HUES6 (cell line): Measurements from ENCODE around the gene DHX36.

Experiments
- H3K27ac ChIP-seq: 2 replicates; pipeline ENCODE4 v1.7.0; 2013; ENCODE audit warnings: low read depth, mild to moderate bottlenecking, low read length, inconsistent platforms
- H3K27me3 ChIP-seq: 2 replicates; pipeline ENCODE4 v1.6.1; 2013; ENCODE audit warnings: low read length; ENCODE audit not compliant: control insufficient read depth, insufficient read depth
- H3K36me3 ChIP-seq: 2 replicates; pipeline ENCODE4 v1.6.1; 2013; ENCODE audit warnings: low read length; ENCODE audit not compliant: control insufficient read depth, insufficient read depth
- H3K4me1 ChIP-seq: 2 replicates; pipeline ENCODE4 v1.6.1; 2013; ENCODE audit warnings: low read length; ENCODE audit not compliant: control insufficient read depth, insufficient read depth
- H3K4me3 ChIP-seq: 2 replicates; pipeline ENCODE4 v1.5.1; 2013; ENCODE audit warnings: low read depth, low read length
- H3K9ac ChIP-seq: one replicate; pipeline ENCODE4 v1.6.1; 2013; ENCODE audit warnings: mild to moderate bottlenecking, low read length
- H3K9me3 ChIP-seq: 2 replicates; pipeline ENCODE4 v1.6.1; 2013; ENCODE audit warnings: low read depth, low read length; ENCODE audit not compliant: control insufficient read depth, insufficient read depth

Gene DHX36

DNA sequence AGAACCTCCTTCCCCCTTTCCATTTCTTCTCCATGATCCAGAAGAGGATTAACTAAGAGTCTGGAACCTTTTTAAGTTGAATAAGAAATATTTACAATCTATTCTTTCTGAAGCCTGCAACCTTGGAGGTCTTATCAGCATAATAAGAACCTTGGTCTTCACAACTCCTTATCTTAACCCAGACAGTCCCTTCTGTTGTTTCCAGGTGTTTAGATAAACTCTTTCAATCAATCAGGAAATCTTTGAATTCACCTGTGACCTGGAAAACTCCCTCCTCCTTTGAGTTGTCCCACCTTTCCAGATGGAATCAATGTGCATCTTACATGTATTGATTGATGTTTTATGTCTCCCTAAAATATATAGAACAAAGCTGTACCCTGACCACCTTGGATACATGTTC, 3.6 kb upstream of the DHX36 start:
- H3K4me1 ChIP-seq, result no peaks in the 10 kb centered on the region
- H3K36me3 ChIP-seq, result no peaks in the 10 kb centered on the region
- no peak overlapping the region for H3K4me3 ChIP-seq
- H3K27ac ChIP-seq, result no peak overlapping the region
- no peak overlapping the region for H3K9ac ChIP-seq
- H3K9me3 ChIP-seq, result no peaks in the 10 kb centered on the region
- H3K27me3 ChIP-seq, result no peaks in the 10 kb centered on the region

DNA sequence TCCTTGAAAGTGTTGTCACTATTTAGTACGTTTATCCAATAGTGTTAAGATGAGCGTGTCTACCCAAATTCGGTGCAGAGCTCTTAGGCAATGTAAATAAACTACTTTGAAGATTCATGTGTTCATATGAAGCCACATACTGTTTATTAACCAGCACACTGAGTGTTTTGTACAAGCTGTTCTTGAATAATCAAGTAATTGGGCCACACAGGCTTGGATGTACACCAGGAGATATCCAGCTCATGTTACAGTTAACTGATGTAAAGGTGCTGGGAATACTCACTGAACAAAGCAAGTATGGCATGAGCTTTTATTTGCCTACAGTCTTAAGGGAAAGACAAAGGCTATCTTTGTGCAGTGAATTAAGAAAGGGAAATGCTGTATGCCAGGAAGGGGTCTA, 632 bp upstream of the DHX36 start:
- H3K9ac ChIP-seq, result peak overlapping the region; percentile 92
- H3K9me3 ChIP-seq, result no peaks in the 10 kb centered on the region
- H3K27ac ChIP-seq, result no peak overlapping the region
- no peaks in the 10 kb centered on the region for H3K27me3 ChIP-seq
- H3K4me1 ChIP-seq, result peaks cover 8% of the 10 kb centered on the region
- H3K36me3 ChIP-seq, result peaks cover 8% of the 10 kb centered on the region; the same call in 1 of the 2 replicates
- H3K4me3 ChIP-seq, result peak overlapping the region; percentile 98

DNA sequence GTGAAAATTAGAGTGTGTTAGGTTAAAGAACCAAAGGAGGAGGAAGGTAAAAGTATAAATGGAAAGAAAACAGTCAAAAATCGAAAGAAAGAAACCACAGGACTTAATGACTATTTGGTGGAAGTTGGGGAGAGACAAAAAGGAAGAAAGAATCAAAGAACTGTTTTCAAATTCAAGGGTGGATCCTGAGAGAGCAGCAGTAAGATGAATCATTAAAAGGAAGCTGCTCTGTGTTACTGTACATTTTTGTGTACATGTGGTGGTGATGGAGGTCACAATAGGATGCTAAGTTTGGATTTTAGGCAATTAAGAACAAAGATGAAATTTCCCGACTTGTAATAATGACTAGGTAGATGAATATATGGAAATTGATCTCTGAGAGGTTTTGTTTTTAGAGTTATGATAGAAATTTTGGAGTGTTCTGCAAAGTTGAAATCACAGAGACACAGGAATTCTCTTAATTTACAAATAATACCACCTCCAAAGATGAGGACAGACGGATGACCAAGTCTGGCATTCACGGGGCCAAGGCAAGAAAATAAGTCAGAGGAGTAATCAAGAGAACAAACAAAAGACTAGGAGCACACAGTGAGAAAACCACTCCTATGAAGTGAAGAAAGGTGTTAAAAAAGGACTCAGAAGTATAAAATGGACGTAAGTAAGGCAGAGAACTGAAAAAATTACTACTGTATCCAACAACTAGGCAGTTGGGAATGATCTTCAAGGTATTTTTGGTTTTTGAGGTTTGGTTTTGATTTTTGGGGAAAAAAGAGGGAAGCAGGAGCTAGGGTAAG, 7.1 kb downstream of the DHX36 start:
- Histone ChIP-seq H3K4me3 (no peak overlapping the region), H3K9me3 (no peaks in the 10 kb centered on the region), H3K4me1 (peaks cover 24% of the 10 kb centered on the region), H3K27ac (no peak overlapping the region), H3K9ac (no peak overlapping the region), H3K27me3 (no peaks in the 10 kb centered on the region), H3K36me3 (peaks cover 39% of the 10 kb centered on the region)

DNA sequence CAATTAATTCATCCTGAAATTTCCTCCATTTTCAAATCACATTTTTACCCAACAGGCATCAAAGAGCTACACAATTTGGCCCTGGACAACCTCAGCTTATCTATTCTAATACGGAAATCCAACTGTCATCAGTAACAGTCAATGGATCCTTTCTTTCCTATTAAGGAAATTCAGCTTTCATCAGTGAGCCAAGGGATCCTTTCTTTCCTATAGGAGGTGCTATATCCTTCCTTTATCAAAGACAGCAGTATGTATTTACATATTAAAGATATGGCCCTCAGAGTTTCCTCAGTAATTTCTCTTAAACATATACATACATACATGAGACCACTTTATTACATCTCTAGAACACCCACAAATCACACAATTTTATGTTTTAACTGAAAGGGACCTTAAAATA, 10.1 kb downstream of the DHX36 start:
- H3K4me3 ChIP-seq, result no peak overlapping the region
- H3K27me3 ChIP-seq, result no peaks in the 10 kb centered on the region
- no peaks in the 10 kb centered on the region for H3K9me3 ChIP-seq
- no peak overlapping the region for H3K9ac ChIP-seq
- peaks cover 60% of the 10 kb centered on the region for H3K36me3 ChIP-seq
- no peak overlapping the region for H3K27ac ChIP-seq
- peaks cover 8% of the 10 kb centered on the region; the same call in 1 of the 2 replicates for H3K4me1 ChIP-seq

DNA sequence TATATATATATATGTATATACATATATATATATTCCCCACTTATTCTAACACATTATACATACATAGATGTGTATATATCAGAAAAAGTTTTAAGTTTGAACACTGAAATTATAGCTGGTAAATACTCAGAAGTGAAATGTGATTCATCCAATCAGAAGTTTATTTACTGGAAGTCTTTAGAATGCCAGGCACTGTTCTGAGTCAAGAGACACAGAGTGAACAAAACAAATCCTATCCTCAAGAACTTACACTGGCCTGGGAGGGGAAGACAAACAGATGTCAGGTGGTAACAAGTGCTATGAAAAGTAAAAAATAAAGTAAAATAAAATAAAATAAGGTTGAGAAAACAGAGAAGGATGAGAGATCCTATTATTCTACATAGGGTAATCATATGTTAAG, 13.4 kb downstream of the DHX36 start:
- Histone ChIP-seq H3K4me1 (no peaks in the 10 kb centered on the region), H3K27ac (no peak overlapping the region), H3K9ac (no peak overlapping the region), H3K9me3 (no peaks in the 10 kb centered on the region), H3K4me3 (no peak overlapping the region), H3K27me3 (no peaks in the 10 kb centered on the region), H3K36me3 (peaks cover 88% of the 10 kb centered on the region)

DNA sequence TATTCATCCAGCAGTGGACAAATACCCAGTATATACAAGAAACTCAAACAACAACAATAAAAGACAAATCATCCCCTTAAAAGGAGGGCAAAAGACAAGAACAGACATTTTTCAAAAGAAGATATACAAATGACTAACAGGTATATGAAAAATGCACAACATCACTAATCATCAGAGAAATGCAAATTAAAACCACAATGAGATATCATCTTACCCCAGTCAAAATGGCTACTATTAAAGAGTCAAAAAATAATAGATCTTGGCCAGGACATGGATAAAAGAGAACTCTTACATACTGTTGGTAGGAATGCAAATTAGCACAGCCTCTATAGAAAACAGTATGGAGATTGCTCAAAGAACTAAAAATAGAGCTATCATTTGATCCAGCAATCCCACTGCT, 16.9 kb downstream of the DHX36 start:
- no peaks in the 10 kb centered on the region for H3K4me1 ChIP-seq
- H3K36me3 ChIP-seq, result peaks cover 93% of the 10 kb centered on the region
- no peaks in the 10 kb centered on the region for H3K27me3 ChIP-seq

DNA sequence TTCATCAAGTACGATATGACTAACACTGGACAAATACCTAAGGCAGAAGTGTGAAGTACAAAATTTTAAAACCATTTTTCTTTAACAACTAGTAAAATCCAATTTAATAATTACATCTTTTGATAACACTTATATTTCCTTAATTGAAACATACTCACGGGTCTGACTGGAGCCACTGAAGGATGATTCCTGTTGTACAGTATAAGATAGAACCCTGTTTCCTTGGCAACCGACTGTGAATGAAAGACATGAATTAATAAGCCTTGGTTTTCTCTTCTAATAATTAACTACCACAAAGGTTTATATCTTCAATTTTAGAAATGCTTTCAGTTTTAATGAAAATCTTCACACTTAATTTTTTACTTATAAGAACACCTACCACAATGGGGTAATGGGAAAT, 19.4 kb downstream of the DHX36 start:
- H3K27me3 ChIP-seq, result no peaks in the 10 kb centered on the region
- H3K4me1 ChIP-seq, result no peaks in the 10 kb centered on the region
- H3K9ac ChIP-seq, result no peak overlapping the region
- peaks cover 99% of the 10 kb centered on the region for H3K36me3 ChIP-seq
- no peak overlapping the region for H3K27ac ChIP-seq
- H3K4me3 ChIP-seq, result no peak overlapping the region
- H3K9me3 ChIP-seq, result no peaks in the 10 kb centered on the region

More for the DNA sequence above, 16.9 kb downstream of the DHX36 start:
- no peaks in the 10 kb centered on the region for H3K9me3 ChIP-seq
- H3K27ac ChIP-seq, result no peak overlapping the region
- H3K4me3 ChIP-seq, result no peak overlapping the region
- H3K9ac ChIP-seq, result no peak overlapping the region

DNA sequence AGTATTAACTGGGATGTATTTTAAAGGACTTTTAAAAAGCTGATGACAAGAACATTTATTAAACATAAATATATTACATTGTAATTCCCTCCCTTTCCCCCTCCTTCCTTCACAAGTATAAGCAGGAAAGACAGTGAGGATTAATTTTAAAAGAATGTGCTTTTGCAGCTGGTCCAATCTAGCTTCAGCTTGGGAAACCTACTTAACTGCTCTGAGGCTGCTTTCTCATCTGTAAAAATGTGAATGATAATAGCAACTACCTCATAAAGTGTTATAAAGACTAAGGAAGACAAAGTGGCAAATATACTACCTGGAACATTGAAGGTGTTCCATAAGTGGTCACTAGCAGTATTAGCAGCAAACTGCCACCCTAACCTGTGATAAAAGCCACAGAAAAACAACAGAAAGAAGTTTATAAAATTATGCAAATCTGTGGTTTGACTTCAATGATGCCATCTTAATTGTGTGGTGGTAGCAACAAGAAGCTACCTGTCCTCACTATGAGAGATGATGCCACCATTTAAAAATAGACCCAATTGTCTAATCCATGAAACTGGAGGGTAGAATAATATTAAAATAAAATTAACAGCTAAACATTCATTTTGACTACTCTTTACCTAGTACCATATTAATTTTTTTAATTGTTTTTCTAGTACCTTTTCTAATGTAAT, 20.0 kb downstream of the DHX36 start:
- no peak overlapping the region for H3K27ac ChIP-seq

DNA sequence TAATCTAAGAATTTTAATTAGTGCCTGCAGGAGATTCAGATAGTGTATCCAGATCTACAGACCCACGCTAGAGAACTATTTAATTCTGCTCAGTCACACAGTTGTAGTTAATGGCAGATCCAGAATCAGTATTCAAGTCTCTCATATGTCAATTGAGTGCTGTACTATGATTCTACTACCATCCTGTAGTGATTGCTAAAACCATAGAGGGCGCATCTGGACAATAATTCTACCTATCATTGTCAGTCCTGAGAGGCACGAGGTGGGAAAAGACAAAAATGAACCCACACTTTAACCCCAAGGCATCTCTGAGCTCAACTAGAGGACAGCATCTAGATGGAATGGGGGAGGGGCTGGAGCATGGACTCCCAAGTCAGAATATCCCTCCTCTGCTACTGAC, 22.7 kb downstream of the DHX36 start:
- H3K27me3 ChIP-seq, result no peaks in the 10 kb centered on the region
- no peak overlapping the region for H3K27ac ChIP-seq
- H3K4me1 ChIP-seq, result no peaks in the 10 kb centered on the region
- peaks cover 97% of the 10 kb centered on the region for H3K36me3 ChIP-seq
- no peaks in the 10 kb centered on the region for H3K9me3 ChIP-seq
- H3K9ac ChIP-seq, result no peak overlapping the region
- H3K4me3 ChIP-seq, result no peak overlapping the region

More for the DNA sequence above, 20.0 kb downstream of the DHX36 start:
- Histone ChIP-seq H3K9ac (no peak overlapping the region), H3K4me3 (no peak overlapping the region), H3K9me3 (no peaks in the 10 kb centered on the region), H3K4me1 (no peaks in the 10 kb centered on the region), H3K27me3 (no peaks in the 10 kb centered on the region), H3K36me3 (peaks cover 99% of the 10 kb centered on the region)

DNA sequence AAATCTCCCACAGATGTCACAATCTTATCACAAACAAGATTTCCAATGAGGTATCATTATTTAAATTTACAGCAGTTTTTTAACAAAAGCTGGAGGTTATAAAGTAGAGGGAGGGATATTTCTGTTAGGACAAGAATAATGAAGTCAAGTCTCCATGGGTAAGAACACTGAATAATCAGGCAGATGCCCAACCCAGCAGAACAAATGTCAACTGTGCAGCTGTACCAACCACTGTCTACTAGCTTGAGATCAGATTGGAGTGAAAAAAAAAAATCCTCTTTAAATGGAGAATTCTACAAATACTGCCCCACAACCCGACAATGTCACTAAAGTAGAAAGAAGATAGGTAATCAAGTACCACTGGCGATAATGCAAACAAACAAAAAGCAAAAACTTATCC, 30.3 kb downstream of the DHX36 start:
- Histone ChIP-seq H3K4me1 (no peaks in the 10 kb centered on the region), H3K27ac (no peak overlapping the region), H3K4me3 (no peak overlapping the region), H3K9ac (no peak overlapping the region), H3K36me3 (peaks cover 90% of the 10 kb centered on the region), H3K27me3 (no peaks in the 10 kb centered on the region), H3K9me3 (no peaks in the 10 kb centered on the region)

DNA sequence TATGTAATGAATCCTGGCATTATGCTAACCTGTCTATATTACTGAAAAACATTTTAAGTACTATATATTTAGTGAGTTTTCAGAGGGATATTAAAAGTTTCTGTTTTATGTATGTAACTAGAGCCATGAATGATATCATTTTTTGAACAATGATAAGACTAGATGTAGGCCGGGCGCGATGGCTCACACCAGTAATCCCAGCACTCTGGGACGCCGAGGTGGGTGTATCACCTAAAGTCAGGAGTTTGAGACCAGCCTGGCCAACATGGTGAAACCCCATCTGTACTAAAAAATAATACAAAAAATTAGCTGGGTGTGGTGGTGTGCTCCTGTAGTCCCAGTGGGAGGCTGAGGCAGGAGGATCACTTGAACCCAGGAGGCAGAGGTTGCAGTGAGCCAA, 34.1 kb downstream of the DHX36 start:
- H3K9me3 ChIP-seq, result no peaks in the 10 kb centered on the region
- no peak overlapping the region for H3K9ac ChIP-seq
- H3K36me3 ChIP-seq, result peaks cover 83% of the 10 kb centered on the region
- H3K4me1 ChIP-seq, result no peaks in the 10 kb centered on the region
- no peak overlapping the region for H3K4me3 ChIP-seq
- no peak overlapping the region for H3K27ac ChIP-seq
- H3K27me3 ChIP-seq, result no peaks in the 10 kb centered on the region
